HG03354 (cell line): ENCODE measurements around the gene TMEM82.

ENCODE experiments used
- ATAC-seq: cut with Tn5 transposase; IDR thresholded peaks from one replicate; pipeline ENCODE4 v1.9.1; 2021; ENCODE audit warnings: mild to moderate bottlenecking; ENCODE audit not compliant: unreplicated experiment, poor library complexity, severe bottlenecking

The TMEM82 gene

DNA sequence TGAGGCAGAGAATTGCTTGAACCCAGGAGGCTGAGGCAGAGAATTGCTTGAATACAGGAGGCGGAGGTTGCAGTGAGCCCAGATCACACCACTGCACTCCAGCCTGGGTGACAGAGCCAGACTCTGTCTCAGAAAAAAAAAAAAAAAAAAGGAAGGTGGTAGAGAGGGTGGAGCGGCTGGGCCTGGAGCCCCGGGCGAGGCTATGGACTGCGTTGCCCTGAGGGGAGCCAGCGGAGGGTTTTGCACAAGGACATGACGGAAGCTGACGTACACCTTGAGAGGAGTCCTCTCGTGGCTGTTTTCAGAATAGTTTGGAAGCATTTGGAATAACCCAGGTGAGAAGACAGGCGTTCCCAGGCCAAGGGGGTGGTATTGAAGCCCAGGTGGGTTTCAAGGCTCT, 9.4 kb downstream of the TMEM82 start:
- no peak for ATAC-seq

DNA sequence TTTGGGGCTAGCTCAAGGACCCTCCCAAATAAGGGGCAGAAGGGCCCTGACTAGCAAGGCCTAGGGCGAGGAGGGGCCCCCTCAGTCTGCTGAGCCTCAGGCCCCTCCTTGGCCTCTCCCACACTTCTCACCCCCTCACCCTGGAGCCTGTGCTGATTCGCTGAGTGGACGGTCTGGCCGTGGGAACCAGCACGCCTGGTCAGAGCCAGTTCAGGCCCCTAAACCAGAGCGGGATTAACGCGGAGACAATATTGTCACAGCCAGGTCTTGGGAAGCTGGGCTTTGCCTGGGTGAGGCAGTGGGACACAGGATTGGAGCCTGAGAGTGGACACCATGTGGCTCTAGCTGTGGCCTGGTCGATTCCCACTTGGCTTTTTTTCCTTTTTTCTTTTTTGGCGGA, 11.5 kb downstream of the TMEM82 start:
- ATAC-seq: no peak

DNA sequence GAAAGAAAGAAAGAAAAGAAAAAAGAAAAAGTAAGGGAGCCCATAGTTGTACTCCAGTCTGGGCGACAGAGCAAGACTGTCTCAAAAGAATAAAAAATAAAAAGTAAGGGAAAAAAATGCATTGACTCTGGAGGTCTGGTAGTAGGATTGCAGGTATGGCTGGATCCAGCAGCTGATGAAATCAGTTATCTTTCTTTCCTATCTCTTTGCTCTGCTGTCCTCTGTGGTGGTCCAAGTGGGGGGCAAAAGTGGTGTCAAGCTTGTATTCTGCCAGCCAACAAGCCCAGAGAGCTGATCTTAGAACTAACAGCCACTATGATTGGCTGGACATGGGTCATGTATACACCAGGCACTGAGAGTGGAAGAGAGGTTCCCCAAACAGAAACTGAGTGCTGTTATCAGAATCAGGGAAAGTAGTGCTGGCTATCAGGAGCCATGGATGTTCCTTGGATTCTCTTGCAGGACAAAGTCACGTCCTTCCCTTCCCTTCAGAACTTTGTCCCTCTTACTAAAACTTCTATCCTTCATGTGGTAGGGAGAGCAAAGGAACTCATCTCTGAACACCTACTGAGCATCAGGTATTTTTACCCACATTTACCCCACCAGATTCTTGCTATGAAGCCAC, 12.8 kb downstream of the TMEM82 start:
- no peak for ATAC-seq

DNA sequence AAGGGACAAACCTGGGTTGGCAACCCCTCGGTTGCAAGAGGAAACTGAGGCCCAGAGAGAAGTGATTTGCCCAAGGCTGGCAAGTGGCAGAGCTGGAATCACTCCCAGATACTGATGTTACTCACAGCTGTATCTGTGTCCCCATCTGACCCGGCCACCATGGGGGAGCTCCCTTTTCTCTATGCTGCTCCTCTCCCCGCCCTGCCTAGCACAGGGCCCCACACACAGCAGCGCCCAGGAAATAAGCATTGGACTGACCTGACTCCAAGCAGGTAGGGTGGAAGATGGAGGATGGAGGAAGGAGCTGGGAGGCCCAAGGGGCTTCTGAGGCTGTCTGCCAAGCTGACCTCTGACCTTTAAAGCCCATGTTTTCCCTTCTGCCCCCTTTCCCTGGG, 13.3 kb downstream of the TMEM82 start:
- ATAC-seq: no peak

DNA sequence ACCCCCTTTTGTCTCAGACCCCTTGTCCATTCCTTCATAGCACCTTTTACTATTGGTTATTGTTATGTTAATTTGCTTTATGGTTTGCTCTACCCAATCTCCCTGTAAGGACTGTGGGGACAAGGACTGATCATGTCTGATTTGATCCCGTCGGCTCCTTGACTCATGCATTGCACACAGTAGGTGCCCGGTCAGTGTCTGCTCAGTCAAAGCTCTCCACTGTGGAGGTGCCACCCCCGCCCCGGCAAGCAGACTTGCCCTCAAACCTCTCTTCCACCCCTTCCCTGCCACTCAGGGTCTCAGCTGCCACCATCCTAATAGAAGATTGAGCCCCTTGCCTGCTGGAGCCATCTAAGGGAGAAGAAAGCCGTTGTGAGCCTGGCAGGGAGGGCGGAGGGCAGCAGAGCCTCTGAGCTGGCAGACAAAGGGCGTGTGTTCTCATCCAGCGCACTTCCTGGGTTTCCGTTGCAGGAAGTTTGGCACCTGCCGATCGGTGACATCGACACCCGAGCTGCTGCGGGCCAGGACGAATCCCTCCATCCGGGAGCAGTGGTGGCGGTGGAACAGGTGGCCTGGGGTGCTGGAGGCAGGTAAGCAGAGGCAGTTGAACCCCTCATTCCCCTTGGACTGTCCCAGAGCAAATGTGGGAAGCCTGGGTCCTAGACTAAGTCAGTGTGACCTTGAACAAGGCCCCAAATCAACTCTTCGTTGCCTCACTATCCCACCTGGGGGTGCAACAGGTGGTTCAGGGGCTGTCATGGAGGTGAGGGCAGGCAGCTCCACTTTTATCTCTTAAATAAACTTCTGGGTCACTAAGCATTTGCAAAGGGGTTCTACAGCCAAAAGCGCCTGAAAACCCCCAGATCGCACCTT, 14.1 kb downstream of the TMEM82 start:
- ATAC-seq: no peak

DNA sequence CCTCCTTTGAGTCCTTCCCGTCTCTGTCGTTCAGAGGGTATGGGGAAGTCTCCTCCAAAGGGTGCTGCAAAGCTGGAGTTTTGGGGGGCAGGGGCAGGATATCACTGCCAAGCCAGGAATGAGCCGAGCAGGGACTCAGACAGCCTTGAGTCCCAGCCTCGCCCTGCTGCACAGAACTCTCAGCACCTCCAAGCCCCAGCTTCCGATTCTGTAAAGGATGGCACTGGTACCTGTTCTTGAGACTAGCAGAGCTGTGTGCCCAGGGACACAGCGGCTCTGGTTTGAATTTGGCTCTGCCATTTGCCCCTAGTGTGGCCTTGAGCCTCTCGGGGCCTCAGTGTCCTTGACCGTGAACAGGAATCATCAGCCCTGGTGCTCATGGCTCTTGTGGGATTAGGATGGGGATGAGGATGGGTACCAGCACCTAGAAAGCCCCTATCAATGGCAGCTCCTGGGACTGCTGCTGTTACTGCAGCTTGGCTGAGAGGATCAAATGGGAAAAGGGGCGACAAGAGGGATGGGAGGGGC, 14.8 kb downstream of the TMEM82 start:
- no peak for ATAC-seq

DNA sequence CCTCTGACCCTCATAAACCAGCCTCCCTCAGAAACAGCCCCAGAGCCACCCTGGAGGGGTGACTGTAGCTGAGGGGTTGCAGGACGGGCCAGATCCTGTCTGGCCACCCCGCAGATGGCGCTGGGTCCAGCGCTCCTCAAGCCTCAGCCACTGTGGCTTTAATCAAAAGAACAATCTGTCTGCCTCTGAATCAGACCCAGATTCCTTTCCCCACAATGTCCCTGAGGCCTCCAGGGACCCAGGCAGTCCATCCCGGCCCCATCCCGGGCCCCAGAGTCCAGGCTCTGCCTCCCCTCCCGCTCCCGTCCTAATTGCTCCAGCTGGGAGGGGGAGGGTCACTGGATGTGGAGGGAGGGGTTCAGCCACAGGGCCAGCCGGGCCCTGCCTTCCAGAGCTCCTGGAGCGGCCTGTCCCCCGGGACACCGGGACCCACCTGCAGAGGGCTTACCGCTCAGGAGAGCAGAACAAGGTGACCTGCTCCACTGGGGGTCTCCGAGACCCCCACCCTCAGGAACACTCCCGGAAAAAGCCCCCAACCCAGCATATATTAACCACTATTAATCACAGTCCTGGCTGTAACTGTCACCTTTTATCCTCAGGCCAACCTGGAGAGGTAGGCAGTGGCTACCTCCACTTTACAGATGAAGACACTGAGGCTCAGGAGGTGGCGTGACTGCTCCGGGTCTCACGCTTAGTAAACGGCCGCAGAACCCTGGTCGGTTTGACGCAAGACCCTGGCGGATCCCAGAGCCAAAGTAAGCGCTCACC, 15.5 kb downstream of the TMEM82 start:
- ATAC-seq: no peak

DNA sequence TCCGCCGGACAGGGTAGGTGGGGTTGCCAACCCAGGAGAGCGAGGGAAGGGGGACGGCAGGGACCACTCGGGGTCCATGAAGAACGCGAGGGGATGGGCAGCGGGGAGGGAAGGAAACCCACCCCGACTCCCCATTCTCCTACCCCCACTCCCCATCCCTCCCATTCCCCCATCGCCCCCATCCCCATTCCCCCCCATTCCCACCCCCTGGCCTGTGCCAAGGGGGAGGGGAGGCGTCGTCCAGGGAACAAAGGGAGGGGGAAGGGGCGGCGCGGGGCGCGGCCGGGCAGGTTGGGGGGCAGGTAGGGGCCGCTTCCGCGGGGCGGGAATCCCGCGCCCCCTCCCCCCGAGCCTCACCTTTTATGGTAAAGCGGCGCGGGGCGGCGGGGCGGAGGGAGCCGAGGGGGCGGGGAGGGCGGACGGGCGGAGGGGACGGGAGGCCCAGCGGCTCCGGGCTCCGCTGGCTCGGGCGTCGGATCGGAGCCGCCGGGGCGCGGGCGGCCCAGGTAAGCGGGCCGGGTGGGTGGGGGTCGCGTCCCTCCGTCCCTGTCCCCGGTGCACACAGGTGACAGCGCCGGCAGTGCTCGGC, 16.1 kb downstream of the TMEM82 start, which contains the start of gene FBLIM1:
FBLIM1 (plus strand) TSS at position 453 of the 589 bp plus-strand sequence. CDS start 6,189 bp downstream, outside the sequence.
- no peak for ATAC-seq

DNA sequence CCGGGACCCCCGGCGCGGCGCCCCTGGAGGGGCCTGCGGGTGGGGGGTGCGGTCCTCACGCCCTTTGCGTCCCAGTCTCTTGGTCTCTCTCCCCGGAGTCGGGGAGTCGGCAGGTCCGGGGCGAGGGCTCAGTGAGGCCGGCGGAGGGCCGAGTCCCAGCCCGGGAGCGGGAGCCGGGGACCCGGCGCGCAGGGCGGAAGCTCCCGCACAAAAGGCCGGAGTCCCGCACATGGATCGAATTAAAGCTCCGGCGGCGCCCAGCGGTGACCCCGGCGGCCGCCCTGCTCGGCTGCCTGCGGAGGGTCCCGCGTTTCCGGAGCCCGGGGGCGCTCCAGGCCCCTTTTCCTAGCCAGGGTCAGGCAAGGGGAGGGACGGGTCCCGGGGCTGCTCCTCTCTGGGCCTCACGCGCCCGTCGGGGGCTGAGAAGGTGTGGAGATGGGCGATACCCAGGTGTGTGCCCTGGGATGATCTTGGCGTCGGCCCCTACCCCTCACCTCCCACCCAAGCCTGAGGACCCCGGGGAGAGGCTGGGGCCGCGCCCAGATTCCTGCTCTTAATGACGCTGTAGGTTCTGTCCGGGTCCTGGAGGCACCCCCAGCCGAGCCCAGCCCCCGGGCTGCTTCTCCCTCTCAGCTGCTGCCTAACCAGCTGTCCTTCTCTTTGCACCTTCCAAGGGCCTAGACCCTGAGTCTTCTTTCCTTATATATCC, 16.8 kb downstream of the TMEM82 start:
- no peak for ATAC-seq

DNA sequence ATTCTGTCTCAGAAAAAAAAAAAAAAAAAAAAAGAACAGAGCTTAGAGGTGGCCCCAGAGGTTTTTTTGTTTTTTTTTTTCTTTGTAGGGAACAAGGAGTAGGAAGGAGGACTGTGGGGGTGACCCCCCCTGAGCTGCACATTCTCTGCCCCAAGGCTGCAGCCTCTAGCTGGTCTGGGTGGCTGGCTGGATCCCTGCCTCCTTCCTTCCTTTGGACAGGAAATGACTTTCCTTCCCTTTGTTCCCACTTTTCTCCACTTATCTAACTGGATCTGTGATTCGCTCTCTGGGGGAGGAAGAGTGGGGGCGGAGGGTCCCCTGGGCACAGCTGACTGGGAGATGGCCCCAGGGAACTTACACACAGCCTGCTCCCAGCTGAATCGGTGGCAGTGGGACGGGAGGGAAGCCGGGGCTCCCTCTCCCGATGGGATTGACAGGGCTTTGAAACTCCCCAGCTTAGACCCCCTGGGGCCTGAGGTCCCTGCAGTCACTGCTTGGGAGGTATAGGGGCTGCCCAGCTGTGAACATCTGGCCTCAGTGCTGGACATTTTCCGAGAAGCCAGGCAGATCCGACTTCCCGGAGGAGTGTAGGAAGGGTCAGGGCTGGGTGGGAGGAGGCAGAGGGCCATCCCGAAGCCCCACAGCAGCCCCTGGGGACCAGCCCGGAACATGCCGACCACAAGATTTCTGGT, 18.4 kb downstream of the TMEM82 start:
- ATAC-seq: no peak

DNA sequence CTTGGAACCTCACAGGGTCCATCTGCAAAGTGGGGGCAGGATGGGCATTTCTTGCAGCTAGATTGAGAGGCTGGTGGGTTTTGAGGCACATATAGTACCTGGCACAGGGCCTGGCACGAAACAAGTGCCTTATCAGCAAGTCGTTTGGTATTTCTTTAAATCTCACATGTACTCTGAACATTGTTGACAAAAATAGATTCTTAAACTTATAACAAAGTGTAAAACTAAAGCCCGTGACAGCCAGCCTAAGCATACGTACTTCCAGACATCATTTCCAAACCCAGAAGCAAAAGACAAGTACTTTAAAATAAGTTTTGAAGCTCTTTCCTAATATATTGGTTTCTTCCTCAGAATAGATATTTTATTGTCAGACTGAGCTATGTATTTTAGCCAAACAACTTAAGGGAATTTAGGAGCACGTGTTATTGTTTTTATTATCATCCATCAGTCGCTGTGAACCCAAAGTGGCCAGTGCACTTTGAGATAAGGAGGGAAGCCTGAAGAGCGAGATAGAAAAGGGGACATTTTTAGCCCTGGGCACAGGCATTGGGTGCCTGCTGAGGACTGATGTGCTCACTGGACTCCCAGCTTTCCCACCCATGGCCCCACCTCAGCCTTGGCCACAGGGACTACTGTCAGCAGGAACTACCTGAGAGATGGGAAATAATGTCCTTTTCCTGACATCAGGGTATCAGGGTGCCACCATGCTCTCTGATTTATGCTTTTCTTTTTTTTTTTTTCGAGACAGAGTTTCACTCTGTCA, 19.2 kb downstream of the TMEM82 start:
- ATAC-seq: no peak

DNA sequence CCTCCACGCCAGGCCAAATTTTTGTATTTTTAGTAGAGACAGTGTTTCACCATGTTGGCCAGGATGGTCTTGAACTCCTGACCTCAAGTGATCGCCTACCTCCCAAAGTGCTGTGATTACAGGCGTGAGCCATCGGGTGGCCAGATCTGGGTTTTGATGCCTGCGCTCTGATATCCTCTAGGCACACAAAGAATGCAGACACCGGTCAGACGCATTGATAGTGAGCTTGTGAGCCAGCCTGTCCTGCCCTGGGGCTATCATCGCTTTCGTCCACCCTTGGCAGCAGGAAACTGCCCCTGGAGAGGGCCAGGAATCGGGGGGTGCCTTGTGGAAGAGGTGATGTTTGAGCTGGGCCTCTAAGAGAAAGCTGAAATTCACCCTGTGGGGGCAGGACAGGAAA, 20.2 kb downstream of the TMEM82 start:
- ATAC-seq: no peak

DNA sequence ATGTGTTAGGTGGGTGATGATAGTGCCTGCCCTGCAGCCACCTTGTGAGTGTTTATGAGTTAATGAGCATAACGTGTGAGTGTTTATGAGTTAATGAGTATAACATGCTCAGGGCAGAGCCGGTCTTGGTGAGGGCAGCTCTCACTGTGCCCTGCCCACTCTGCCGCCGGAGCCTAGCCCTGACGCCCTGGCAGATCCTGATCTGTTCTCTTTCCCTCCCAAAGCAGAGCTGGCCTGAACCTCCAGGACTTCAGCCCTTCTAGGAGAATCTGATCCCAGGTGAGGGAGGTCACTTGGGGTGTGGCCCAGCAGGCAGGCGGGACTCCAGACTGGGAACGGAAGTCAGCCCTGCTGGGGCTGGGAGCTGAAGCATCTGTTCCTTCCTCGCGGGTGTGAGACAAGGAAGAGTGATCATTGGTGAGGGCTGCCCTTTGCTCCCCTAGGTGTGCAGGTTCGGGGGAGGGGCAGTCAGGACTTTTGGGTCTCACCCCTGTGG, 22.0 kb downstream of the TMEM82 start:
- no peak for ATAC-seq

DNA sequence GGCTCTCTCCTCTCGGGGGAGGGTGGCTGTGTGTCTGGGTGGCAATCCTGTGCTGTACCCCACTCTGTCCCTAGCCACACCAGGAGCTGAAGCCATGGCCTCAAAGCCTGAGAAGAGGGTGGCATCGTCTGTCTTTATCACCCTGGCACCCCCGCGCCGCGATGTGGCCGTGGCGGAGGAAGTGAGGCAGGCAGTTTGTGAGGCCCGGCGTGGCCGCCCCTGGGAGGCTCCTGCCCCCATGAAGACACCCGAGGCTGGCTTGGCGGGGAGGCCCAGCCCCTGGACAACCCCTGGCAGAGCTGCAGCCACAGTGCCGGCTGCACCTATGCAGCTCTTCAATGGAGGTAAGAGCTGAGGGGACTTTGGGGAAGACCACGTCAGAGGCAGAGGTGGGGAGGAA, 22.6 kb downstream of the TMEM82 start:
- no peak for ATAC-seq

DNA sequence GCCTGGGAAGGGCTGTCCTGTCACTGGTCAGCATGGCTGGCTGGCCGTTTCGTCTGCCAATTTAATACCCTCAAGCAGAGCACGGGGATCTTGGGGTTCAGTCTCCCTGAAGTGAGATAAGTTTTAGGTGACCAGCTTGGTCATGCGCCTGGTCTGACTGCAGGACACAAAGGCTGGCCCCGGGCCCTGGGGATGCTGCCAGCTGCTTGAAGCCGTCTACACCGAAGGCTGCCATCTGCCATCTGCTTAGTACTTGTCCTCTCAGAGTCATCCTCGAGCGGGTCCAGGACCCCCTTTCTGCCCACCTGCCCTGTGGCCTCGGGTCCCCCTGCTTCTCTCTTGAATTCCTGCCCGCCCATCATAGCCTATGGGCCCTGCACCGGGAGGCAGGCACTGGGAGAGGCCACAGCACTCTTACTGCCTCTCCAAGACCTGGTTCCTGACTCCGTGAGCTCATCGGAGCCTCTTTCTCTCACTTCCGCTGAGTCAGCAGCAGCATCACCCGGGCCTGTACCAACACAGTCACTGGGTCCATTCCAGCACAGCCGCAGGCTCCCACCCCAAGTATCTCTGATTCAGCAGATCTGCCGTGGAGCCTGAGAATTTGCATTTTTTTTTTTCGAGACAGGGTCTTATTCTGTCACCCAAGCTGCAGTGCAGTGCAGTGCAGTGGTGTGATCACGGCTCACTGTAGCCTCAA, 23.3 kb downstream of the TMEM82 start:
- ATAC-seq: no peak

DNA sequence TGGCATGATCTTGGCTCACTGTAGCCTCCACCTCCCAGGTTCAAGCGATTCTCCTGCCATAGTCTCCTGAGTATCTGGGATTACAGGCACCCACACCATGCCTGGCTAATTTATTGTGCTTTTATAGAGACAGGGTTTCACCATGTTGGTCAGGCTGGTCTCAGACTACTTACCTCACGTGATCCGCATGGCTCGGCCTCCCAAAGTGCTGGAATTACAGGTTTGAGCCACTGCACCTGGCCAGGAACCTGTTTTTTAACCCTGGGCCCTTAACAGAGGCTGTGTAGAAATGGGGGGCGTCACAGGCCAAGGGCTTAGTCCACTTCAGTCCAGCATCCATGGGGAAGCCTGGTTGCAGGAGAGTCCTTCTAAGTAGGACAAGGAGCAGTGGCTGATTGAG, 25.6 kb downstream of the TMEM82 start:
- no peak for ATAC-seq

DNA sequence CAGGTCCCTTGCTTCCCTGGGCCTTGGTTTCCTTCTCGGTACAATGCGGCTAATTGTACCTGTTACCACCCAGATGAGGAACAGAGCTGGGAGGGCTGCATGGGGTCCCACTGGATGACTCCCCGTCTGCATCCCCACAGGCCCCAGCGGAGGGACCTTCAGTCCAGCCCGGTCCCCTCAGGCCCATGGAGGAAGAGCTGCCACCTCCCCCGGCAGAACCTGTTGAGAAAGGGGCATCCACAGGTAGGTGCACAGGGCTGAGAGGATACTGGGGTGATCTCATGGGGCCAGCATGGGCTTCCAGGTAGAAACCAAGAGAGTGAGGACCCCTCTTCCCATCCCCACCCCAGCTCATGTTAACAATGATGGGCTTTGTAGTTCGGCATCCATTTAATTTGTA, 26.1 kb downstream of the TMEM82 start:
- ATAC-seq: no peak
